Caco-2 (cell line): Measurements from ENCODE around the gene TMEM120A. TPM values are rescaled to one million over a fixed set of nuclear protein-coding genes. Genes with fewer than 3 reads are reported as not detected.

Experiments used
- BruUV-seq: library from RNA; stranded (reverse); fragments of 400-500 nt; replicated peaks from 2 replicates; lab custom pipeline; 2021; lab: Mats Ljungman, UMichigan
- CTCF ChIA-PET: fragments of 300-600 bp; sonication (Branson Sonifier 250); formaldehyde crosslinking; loops from one replicate; lab custom pipeline; 2022; ENCODE audit warnings: antibody characterized with exemption; lab: Charles Lee
- POLR2A ChIA-PET: fragments of 300-600 bp; sonication (Branson Sonifier 250); formaldehyde crosslinking; loops from one replicate; lab custom pipeline; 2022; ENCODE audit warnings: antibody characterized with exemption; lab: Charles Lee
- DNase-seq, 2 experiments: peaks; one replicate each; pipeline versions ENCODE4 v3.0.0 to v3.0.0-alpha.2; 2020 to 2022
- H3K27me3 ChIP-seq: replicated peaks from 2 replicates; pipeline ENCODE4 v1.6.0; 2011; ENCODE audit warnings: low read length; ENCODE audit not compliant: control insufficient read depth, insufficient read depth
- H3K36me3 ChIP-seq: 2 replicates; pipeline ENCODE4 v1.5.1; 2011; ENCODE audit warnings: low read length; ENCODE audit not compliant: control insufficient read depth, insufficient read depth
- H3K4me1 ChIP-seq: fragments of 250-450 bp; sonication (Bioruptor Pico); 2 replicates; pipeline ENCODE4 v1.5.1; 2020; ENCODE audit warnings: mild to moderate bottlenecking
- H3K4me3 ChIP-seq: 2 replicates; pipeline ENCODE4 v1.5.1; 2011; ENCODE audit warnings: low read depth, mild to moderate bottlenecking, control low read depth, low read length
- H3K9me3 ChIP-seq: fragments of 250-450 bp; sonication (Bioruptor Pico); 2 replicates; pipeline ENCODE4 v1.5.1; 2020; ENCODE audit warnings: mild to moderate bottlenecking, moderate library complexity
- H3K27ac Mint-ChIP-seq: one replicate; pipeline ENCODE4 v1.8.0; 2022; ENCODE audit warnings: mixed read lengths; ENCODE audit not compliant: unreplicated experiment
- H3K27me3 Mint-ChIP-seq: one replicate; pipeline ENCODE4 v1.8.0; 2022; ENCODE audit warnings: mixed read lengths; ENCODE audit not compliant: insufficient read depth, unreplicated experiment
- H3K36me3 Mint-ChIP-seq: one replicate; pipeline ENCODE4 v1.8.0; 2022; ENCODE audit warnings: mild to moderate bottlenecking, mixed read lengths; ENCODE audit not compliant: insufficient read depth, unreplicated experiment
- H3K4me1 Mint-ChIP-seq: one replicate; pipeline ENCODE4 v1.8.0; 2022; ENCODE audit warnings: low read depth, mixed read lengths; ENCODE audit not compliant: unreplicated experiment
- H3K4me3 Mint-ChIP-seq: one replicate; pipeline ENCODE4 v1.8.0; 2022; ENCODE audit warnings: mild to moderate bottlenecking, moderate library complexity, mixed read lengths; ENCODE audit not compliant: unreplicated experiment
- H3K9me3 Mint-ChIP-seq: one replicate; pipeline ENCODE4 v1.8.0; 2022; ENCODE audit warnings: mixed read lengths; ENCODE audit not compliant: unreplicated experiment
- CTCF ChIP-seq, 2 experiments: fragments of 200-600 bp in 1 of 2; IDR thresholded peaks; 1 replicate in 1 of 2; 2 replicates in 1 of 2; pipeline versions ENCODE4 v1.5.1 to v1.8.0; 2011 to 2022; ENCODE audit warnings: antibody characterized with exemption in 1 of 2, control low read depth in 1 of 2, inconsistent platforms in 1 of 2, low read depth in 1 of 2, low read length in 1 of 2, mild to moderate bottlenecking in 1 of 2, moderate library complexity in 1 of 2; ENCODE audit not compliant: insufficient read depth in 1 of 2, severe bottlenecking in 1 of 2, unreplicated experiment in 1 of 2
- intact Hi-C: fragments of 100-400 bp; cut with micrococcal nuclease; formaldehyde crosslinking; loops from one replicate; pipeline ENCODE4 v1.10.0; 2022; ENCODE audit not compliant: unreplicated experiment
- total RNA-seq: library from RNA; stranded (reverse); gene quantifications from 2 replicates; pipeline ENCODE4 v1.2.3, GENCODE V29; 2022

TMEM120A gene
- total RNA-seq, 1 experiment from 2014 or later: 65.4 TPM

GRCh38 chr7:75966190-75966961, 28.0 kb downstream of the TMEM120A start:
- H3K27me3 Mint-ChIP-seq: no peaks in the 10 kb centered on the region
- POLR2A ChIA-PET: no interaction called here
- H3K4me3 ChIP-seq: no peak overlapping the region
- no peaks in the 10 kb centered on the region for H3K9me3 ChIP-seq
- no peaks in the 10 kb centered on the region for H3K27me3 ChIP-seq
- H3K4me3 Mint-ChIP-seq: no peak overlapping the region
- H3K36me3 ChIP-seq: no peaks in the 10 kb centered on the region; the same call in none of the 2 replicates
- DNase-seq: no peak
- no peaks in the 10 kb centered on the region for H3K9me3 Mint-ChIP-seq
- CTCF ChIA-PET: interaction anchor here (0.6 to 1.3 kb wide), 2 partner anchors 12 to 100 kb away, joined by 3 to 5 read pairs; no protein-coding TSS in a partner anchor
- H3K4me1 ChIP-seq: no peaks in the 10 kb centered on the region
- TF ChIP-seq CTCF (IDR thresholded peaks at IDR 0.05; ENCODE audit: insufficient read depth in 1 of 2, low read depth in 1 of 2, low read length in 1 of 2, severe bottlenecking in 1 of 2, unreplicated experiment in 1 of 2): no peak
- BruUV-seq: no TSS peak
- peaks cover 26% of the 10 kb centered on the region for H3K36me3 Mint-ChIP-seq
- no peak overlapping the region for H3K27ac Mint-ChIP-seq
- intact Hi-C loops: no loop called here
- H3K4me1 Mint-ChIP-seq: peaks cover 18% of the 10 kb centered on the region

GRCh38 chr7:75965617-75966016, 28.8 kb downstream of the TMEM120A start:
- Histone ChIP-seq H3K9me3 (no peaks in the 10 kb centered on the region), H3K27me3 (no peaks in the 10 kb centered on the region), H3K4me3 (no peak overlapping the region), H3K36me3 (no peaks in the 10 kb centered on the region; the same call in none of the 2 replicates), H3K4me1 (no peaks in the 10 kb centered on the region)
- no peak overlapping the region for H3K4me3 Mint-ChIP-seq
- H3K27me3 Mint-ChIP-seq: no peaks in the 10 kb centered on the region
- peaks cover 26% of the 10 kb centered on the region for H3K36me3 Mint-ChIP-seq
- H3K9me3 Mint-ChIP-seq: no peaks in the 10 kb centered on the region
- DNase-seq: no peak
- H3K27ac Mint-ChIP-seq: no peak overlapping the region
- BruUV-seq: no TSS peak
- intact Hi-C loops: no loop called here
- CTCF ChIA-PET: interaction anchor here (1.3 kb wide), 1 partner anchor 99 kb away, joined by 3 read pairs; no protein-coding TSS in a partner anchor
- TF ChIP-seq CTCF (IDR thresholded peaks at IDR 0.05; ENCODE audit: insufficient read depth in 1 of 2, low read depth in 1 of 2, low read length in 1 of 2, severe bottlenecking in 1 of 2, unreplicated experiment in 1 of 2): no peak
- POLR2A ChIA-PET: no interaction called here
- H3K4me1 Mint-ChIP-seq: peaks cover 15% of the 10 kb centered on the region

- no peak for TF ChIP-seq CTCF (IDR thresholded peaks at IDR 0.05; ENCODE audit: insufficient read depth in 1 of 2, low read depth in 1 of 2, low read length in 1 of 2, severe bottlenecking in 1 of 2, unreplicated experiment in 1 of 2)
- Histone ChIP-seq H3K9me3 (no peaks in the 10 kb centered on the region), H3K4me1 (peaks cover 15% of the 10 kb centered on the region), H3K36me3 (peaks cover under 1% of the 10 kb centered on the region), H3K27me3 (no peaks in the 10 kb centered on the region), H3K4me3 (no peak overlapping the region)
- CTCF ChIA-PET: no interaction called here
- H3K27ac Mint-ChIP-seq: peak overlapping the region; percentile 16
- DNase-seq: no peak
- POLR2A ChIA-PET: no interaction called here
- H3K27me3 Mint-ChIP-seq: no peaks in the 10 kb centered on the region
- peaks cover 11% of the 10 kb centered on the region for H3K4me1 Mint-ChIP-seq
- peaks cover 36% of the 10 kb centered on the region for H3K36me3 Mint-ChIP-seq
- BruUV-seq: no TSS peak
- intact Hi-C loops: no loop called here
- H3K9me3 Mint-ChIP-seq: no peaks in the 10 kb centered on the region
- H3K4me3 Mint-ChIP-seq: no peak overlapping the region
Measured at GRCh38 chr7:75963381-75963995, 30.9 kb downstream of the TMEM120A start.
